Urinary bladder (tissue), 4 donors: Measurements from ENCODE around the gene FAM107B. TPM values are rescaled to one million over a fixed set of nuclear protein-coding genes. Genes with fewer than 3 reads are reported as not detected.

Experiments used
- DNase-seq: peaks from one replicate; pipeline ENCODE4 v3.0.0-alpha.2; 2015; ENCODE audit errors: extremely low spot score
- H3K27ac ChIP-seq: one replicate; pipeline ENCODE4 v1.5.1; 2013; ENCODE audit warnings: low read depth, mild to moderate bottlenecking, moderate library complexity
- H3K36me3 ChIP-seq: one replicate; pipeline ENCODE4 v1.6.1; 2013; ENCODE audit warnings: mild to moderate bottlenecking, moderate library complexity; ENCODE audit not compliant: insufficient read depth
- H3K4me1 ChIP-seq: one replicate; pipeline ENCODE4 v1.6.1; 2013; ENCODE audit warnings: mild to moderate bottlenecking, moderate library complexity; ENCODE audit not compliant: insufficient read depth
- H3K4me3 ChIP-seq: one replicate; pipeline ENCODE4 v1.5.1; 2013; ENCODE audit warnings: low read depth, low read length
- WGBS: extraction: QIAGEN DNeasy Blood & Tissue Kit; methylation state at CpG from one replicate; pipeline ENCODE4 v1.1.7; 2013; 5-methylcytosine and 5-hydroxymethylcytosine counted together
- polyA plus RNA-seq: library from polyadenylated mRNA; stranded (reverse); fragments of 200-250 nt; gene quantifications from one replicate; pipeline ENCODE4 v1.2.3, GENCODE V29; 2013
- total RNA-seq: library from RNA; depleted of rRNA; stranded (reverse); fragments of >200 nt; gene quantifications from one replicate; pipeline ENCODE4 v1.2.3, GENCODE V29; 2014
- donor health status: healthy with polysubstance abuse.
- donor health status: healthy.

FAM107B gene
- total and polyA plus RNA-seq, 2 donors = 13.6 to 40.2 TPM

DNA sequence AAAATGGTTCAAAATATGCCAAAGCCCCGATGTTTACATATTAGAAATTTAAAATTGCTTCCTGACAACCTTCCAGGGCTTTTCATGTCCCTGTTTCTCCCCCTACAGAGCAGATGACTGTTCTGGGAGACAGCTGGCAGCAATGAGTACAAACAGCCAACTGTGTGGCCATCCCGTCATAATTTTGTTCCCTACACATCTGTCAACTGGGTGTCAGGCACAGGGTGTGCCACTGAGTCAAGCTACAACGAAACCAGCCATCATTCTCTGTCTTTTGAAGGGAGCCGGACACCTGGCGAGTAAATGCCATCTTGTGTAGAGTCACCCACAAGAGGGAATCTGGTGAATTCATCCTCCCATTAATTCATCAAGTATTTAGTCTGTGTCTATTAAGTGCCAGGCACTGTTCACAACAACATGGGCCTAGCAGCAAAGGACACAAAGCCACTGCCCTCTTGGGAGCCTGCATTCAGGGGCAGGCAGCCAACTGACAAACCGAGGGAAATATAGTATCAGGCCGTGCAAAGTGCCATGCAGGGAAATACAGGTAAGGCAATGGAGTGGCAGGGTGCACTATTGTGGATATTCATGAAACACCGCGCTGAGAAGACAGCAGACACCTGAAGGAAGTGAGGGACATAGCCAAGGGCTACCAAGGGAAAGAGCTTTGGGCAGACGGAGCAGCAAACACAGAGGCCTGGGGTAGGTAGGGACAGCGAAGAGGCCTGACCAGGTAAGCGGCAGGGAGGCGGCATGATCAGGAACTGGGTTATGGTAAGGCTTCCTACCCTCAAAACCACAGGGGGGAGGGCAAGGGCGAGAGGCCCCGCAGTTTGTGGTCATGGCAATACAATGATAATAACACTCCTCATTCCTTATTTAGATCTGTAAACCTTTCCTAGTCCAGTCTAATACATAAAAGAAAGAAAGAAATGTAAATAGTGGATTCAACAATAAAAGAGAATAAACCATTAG lies 213.6 kb downstream of the FAM107B start:
- H3K36me3 ChIP-seq = no peaks in the 10 kb centered on the region
- no peak overlapping the region for H3K4me3 ChIP-seq
- no peaks in the 10 kb centered on the region for H3K4me1 ChIP-seq
- no peak for DNase-seq
- no peak overlapping the region for H3K27ac ChIP-seq
- 89% methylated on average over 15 of the region's 15 CpGs for WGBS

DNA sequence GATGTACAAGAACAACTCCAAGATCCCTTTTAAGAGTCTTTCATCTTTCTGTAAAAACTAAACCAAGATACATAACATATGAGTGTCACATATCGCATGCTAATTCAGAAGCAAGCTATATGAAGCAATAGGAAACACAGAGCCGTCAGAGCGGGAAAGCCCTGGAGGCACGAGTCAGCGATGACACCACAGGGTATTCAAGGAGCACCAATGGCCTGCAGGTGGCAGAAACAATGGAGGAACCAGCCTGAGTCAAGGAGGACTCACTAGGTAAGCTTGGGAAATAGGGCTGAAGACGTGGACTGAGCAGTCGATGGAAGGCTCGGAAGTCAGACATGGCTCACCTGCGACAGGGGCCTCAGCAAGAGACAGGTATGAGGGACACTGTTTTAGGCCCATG lies 214.4 kb downstream of the FAM107B start:
- no peak for DNase-seq
- no peak overlapping the region for H3K27ac ChIP-seq
- no peaks in the 10 kb centered on the region for H3K36me3 ChIP-seq
- H3K4me1 ChIP-seq = peaks cover 2% of the 10 kb centered on the region
- H3K4me3 ChIP-seq = no peak overlapping the region
- WGBS = 88% methylated on average over 9 of the region's 9 CpGs

DNA sequence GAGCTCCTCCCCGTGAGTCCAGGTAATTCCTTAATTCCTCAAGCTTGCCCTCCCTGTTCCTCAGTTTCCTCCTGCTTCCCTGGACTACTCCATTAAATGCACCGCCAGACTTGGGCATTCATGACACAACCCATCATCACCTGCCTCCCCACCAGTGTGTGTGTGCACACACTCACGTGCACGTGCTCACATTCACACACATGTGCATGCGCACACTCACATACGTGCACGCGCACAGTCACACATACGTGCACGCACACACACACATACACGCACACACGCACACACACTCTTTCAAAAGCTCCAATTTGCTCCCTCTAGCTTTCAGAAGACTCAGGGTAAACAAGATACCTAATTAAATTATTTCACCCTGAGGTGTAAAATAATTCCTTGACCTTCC lies 216.7 kb downstream of the FAM107B start:
- H3K27ac ChIP-seq = no peak overlapping the region
- no peak for DNase-seq
- H3K4me1 ChIP-seq = peaks cover 4% of the 10 kb centered on the region
- 98% methylated on average over 12 of the region's 12 CpGs for WGBS
- H3K4me3 ChIP-seq = no peak overlapping the region
- H3K36me3 ChIP-seq = no peaks in the 10 kb centered on the region

DNA sequence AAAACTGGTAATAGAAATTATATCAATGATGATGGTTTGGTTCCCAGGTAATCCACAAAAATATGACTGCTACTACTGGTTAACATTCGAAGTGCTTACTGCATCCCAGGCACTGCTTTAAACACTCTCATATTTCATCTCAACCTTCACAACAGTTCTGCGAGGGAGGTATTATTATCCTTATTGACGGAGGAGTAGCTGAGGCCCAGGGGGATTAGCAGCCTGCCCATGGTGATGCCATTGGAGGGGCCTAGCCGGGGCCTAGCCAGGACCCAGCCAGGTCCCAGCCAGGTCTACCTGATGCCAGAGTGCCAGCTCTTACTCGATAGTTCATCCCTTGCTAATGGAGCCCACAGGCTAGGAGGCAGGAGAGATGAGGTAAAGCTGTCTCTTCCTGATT lies 217.1 kb downstream of the FAM107B start:
- DNase-seq = no peak
- Histone ChIP-seq H3K36me3 (no peaks in the 10 kb centered on the region), H3K4me3 (no peak overlapping the region), H3K4me1 (peaks cover 4% of the 10 kb centered on the region), H3K27ac (no peak overlapping the region)
- WGBS = 94% methylated on average over 5 of the region's 5 CpGs

DNA sequence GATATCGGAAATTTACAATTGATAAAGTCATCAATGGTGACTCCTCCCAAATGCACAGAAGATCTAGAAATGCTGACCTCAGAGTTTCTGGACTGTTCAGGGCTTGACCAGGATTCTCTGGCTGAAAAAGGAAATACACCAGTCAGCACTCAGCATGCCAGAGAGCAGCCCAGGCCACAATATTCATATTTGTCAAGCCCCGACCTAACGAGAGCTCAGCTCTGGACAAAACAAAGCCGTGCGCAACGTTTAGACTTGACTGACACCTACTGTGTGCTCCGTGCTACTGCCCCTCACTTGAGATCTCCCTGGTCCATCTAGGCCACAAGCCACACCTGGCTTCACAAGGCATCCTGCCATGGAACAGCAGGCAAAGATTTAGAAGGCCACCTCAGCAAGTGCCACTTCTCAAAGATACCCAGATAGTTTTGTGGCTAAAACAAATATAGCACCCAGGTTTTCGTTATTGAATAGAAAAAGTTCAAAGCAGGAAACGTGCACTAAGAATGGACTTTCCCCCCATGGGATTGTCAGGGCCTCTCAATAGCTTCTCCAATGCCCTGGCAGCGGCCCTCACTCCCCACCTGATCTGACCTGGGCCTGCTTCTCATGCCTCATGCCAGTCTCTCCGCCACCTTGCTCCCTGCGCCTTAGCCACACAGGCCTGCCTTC lies 218.3 kb downstream of the FAM107B start:
- H3K4me1 ChIP-seq = peaks cover 4% of the 10 kb centered on the region
- H3K27ac ChIP-seq = no peak overlapping the region
- DNase-seq = no peak
- WGBS = 78% methylated on average over 12 of the region's 12 CpGs
- H3K36me3 ChIP-seq = no peaks in the 10 kb centered on the region
- no peak overlapping the region for H3K4me3 ChIP-seq

DNA sequence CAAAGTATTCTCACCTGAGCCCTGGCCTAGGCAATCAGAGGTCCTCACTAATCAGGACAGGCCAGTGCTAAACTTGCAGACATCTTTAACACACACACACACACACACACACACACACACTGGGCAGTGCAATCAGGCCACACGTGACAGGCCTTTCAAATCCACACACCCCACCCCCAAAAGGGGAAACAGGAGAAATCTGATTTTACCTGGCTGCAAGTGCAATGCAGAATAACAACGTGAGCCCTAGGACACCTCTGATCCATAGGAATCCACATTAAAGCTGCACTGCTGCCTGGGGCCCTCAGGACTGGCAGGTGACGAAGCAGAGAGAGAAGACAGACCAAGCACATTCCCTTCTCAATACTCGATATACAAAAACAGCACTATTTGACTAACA lies 218.9 kb downstream of the FAM107B start:
- Histone ChIP-seq H3K4me3 (no peak overlapping the region), H3K27ac (no peak overlapping the region), H3K36me3 (no peaks in the 10 kb centered on the region), H3K4me1 (peaks cover 4% of the 10 kb centered on the region)
- DNase-seq = no peak
- WGBS = 77% methylated on average over 4 of the region's 4 CpGs

DNA sequence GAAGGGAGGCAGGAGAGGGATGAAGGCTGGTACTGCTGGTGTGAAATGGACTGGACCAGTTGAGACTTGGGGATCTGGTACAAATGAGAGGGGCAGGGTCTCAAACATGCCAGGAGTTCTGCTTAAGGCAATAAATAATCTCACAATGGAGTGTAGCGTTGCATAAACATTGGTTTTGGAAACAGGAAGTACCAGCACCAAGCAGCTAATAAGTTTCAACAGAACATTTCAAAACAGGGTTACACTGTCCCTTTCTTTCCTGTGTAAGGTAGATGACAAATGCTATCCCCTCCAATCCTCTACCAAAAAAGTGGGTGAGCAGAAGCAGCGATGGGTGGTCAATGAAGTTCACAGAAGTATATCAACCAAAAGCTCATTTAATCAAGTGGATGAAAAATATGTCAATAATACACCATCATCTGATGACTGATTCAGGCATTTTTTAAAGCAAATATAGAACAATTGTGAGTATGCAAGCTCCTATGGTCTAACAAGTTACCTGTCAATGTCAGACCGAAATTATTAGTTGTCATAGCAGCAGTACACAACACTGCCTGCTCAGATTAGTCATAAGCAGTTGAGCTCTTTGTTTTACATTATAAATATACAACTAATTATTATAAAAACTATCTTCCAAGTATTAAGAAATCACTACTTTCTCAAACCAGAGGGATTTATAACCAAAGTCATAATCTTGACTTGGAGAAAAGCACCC lies 220.0 kb downstream of the FAM107B start:
- 79% methylated on average over 3 of the region's 3 CpGs for WGBS
- no peak for DNase-seq
- peaks cover 4% of the 10 kb centered on the region for H3K4me1 ChIP-seq
- H3K4me3 ChIP-seq = no peak overlapping the region
- no peaks in the 10 kb centered on the region for H3K36me3 ChIP-seq
- H3K27ac ChIP-seq = peak overlapping the region; percentile 41

DNA sequence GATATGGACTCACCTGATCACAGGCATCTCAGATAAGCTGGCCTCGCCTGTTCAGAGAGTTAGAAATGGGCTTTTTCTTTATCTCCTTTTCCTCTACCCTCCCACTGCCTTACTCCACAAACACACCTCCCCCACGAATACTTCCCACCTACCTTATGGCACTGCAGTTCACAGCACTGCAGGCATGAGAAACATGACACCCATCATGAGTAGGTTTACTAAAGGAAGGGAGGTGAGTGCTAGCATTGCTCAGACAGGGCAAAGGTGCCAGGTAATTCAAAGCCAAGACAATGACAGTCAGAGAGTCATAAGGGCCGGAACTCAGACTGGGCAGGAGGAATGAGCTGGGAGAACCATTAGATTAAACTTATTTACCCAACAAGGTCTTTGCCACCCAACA lies 220.6 kb downstream of the FAM107B start:
- Histone ChIP-seq H3K4me3 (no peak overlapping the region), H3K36me3 (no peaks in the 10 kb centered on the region), H3K27ac (peak overlapping the region; percentile 41), H3K4me1 (peaks cover 4% of the 10 kb centered on the region)
- no peak for DNase-seq
- WGBS = 85% methylated on average over 3 of the region's 3 CpGs

DNA sequence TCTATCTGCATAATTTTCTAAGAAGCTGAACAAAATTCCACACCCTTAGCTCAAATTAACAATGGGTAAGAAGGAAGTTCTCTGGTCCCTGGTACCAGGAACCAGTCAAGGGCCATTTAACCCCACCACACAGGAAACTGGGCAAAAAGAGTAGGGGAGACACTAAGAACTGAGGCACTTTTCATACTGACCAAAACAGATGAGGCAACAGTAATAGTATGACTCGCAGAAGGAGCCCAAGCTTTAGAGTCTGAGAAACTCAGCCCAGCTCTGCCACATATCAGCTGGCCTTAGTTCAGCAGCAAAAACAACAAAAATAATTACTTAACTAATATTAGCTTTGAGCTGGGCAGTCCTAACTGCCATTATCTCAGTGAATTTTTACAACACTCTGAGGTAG lies 221.2 kb downstream of the FAM107B start:
- Histone ChIP-seq H3K4me1 (peaks cover 4% of the 10 kb centered on the region), H3K4me3 (no peak overlapping the region), H3K27ac (no peak overlapping the region), H3K36me3 (no peaks in the 10 kb centered on the region)
- no peak for DNase-seq
- 94% methylated on average over 1 of the region's 1 CpG for WGBS

DNA sequence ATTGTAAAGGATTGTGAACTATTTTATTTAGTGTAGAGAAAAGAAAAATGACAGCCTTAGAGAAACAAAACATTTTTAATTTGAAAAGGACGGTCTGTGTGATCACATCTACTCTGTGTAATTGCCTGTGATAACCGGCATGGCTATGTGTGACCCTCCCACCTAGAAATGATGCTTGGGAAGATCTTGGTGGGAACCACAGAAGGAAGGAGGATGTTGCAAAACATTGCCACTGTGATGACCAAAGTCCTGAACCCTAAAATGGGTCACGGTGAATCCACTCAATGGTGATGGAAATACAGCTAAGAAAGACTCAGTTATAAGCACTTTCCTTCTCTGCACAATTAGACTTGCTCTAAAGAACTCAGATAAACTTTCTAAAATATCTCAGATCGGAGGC lies 222.7 kb downstream of the FAM107B start:
- 92% methylated on average over 4 of the region's 4 CpGs for WGBS
- Histone ChIP-seq H3K27ac (no peak overlapping the region), H3K4me3 (no peak overlapping the region), H3K4me1 (peaks cover 4% of the 10 kb centered on the region), H3K36me3 (no peaks in the 10 kb centered on the region)
- DNase-seq = no peak

DNA sequence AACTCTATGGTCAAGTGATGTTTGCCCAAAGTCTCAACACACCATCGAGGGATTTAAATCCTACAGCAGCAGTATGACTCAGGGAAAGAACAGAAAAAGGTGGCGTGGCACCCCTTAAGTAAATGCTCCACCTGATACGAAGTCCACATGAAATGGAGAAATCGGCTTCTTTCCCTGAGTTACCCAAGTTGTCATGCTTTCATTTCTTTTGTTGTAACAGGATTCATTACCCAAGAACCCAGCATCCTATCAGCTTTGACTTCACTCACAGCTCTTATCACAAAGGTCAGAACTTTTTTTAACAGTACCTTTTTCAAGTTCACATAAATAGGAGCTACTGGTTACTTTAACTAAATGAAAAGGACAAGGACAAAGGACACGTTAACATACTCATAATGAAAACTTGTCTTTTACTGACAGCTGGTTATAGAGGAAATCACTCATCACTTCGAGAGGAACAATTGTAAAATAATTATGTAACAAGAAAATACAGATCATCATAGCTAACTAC lies 224.2 kb downstream of the FAM107B start:
- 91% methylated on average over 6 of the region's 6 CpGs for WGBS
- no peak for DNase-seq
- H3K36me3 ChIP-seq = no peaks in the 10 kb centered on the region
- H3K4me3 ChIP-seq = no peak overlapping the region
- no peak overlapping the region for H3K27ac ChIP-seq
- H3K4me1 ChIP-seq = peaks cover 5% of the 10 kb centered on the region

DNA sequence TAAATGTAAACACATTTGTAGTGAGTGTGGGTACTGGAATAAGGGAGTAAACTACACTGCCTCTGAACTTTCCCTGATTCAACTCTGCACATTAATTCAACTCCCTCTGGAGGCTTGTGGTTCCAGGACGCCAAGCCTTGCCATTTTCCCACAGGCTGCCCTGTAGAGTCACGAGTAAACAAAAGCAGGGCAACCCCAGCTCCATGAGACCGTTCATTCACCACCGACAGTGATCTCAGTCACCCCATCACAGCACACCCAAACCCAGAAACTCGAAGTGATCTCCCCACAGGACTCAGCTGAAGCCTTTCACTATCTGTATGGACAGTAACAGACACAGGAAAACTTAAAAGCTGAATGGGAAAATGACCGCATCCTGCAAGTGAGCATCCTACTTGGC lies 225.2 kb downstream of the FAM107B start:
- Histone ChIP-seq H3K4me3 (no peak overlapping the region), H3K36me3 (no peaks in the 10 kb centered on the region), H3K4me1 (peaks cover 5% of the 10 kb centered on the region), H3K27ac (no peak overlapping the region)
- 71% methylated on average over 6 of the region's 6 CpGs for WGBS
- DNase-seq = no peak

DNA sequence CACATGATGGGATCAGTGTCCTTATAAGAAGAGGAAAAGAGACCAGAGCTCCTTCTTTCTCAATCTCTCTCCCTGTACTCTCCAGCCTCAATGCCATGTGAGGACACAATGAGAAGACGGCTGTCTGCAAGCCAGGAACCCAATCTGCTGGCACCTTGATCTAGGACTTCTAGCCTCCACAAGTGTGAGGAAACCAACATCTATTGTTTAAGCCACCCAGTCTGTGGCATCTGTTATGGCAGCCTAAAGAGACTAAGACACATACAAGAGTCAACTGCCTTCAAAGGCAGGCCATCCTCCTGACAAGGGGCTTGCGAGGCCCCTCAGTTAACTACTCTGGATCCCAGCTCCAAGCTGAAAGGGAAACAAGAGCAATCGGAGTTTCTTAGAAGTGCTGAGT lies 225.7 kb downstream of the FAM107B start:
- 90% methylated on average over 3 of the region's 3 CpGs for WGBS
- Histone ChIP-seq H3K4me3 (no peak overlapping the region), H3K4me1 (peaks cover 2% of the 10 kb centered on the region), H3K36me3 (no peaks in the 10 kb centered on the region), H3K27ac (no peak overlapping the region)
- DNase-seq = no peak
